Measurements from ENCODE around the gene TSC22D2. TPM values are rescaled to one million over a fixed set of nuclear protein-coding genes. Genes with fewer than 3 reads are reported as not detected.

TSC22D2 gene
- total RNA-seq, 1 donor = 13.4 TPM

DNA sequence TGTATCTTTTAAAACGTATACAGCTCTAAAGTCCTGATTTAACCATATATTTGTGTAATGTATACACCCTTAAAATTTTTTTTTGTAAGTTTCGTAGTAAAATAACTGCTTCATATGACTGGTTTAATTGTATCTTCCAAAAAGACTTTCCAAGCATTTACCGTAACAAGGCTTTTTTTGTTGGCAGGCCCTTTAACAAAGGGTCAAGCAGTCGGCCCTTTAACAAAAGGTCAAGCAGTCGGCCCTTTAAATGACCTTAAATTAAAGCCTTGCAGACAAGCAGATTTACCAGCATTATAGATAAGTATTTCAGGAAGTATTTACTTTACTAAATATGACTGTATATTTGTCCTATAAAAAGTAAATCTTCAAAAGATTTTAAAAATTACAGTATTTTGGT lies 28.1 kb downstream of the TSC22D2 start:
- no peak overlapping the region for H2AFZ ChIP-seq (ENCODE audit: low read length)
- no peak for DNase-seq (ENCODE audit: insufficient read length, low spot score, missing footprints)
- H3K4me2 ChIP-seq (ENCODE audit: insufficient read depth, low read length) = no peak overlapping the region
- TF ChIP-seq, protein P1, sequence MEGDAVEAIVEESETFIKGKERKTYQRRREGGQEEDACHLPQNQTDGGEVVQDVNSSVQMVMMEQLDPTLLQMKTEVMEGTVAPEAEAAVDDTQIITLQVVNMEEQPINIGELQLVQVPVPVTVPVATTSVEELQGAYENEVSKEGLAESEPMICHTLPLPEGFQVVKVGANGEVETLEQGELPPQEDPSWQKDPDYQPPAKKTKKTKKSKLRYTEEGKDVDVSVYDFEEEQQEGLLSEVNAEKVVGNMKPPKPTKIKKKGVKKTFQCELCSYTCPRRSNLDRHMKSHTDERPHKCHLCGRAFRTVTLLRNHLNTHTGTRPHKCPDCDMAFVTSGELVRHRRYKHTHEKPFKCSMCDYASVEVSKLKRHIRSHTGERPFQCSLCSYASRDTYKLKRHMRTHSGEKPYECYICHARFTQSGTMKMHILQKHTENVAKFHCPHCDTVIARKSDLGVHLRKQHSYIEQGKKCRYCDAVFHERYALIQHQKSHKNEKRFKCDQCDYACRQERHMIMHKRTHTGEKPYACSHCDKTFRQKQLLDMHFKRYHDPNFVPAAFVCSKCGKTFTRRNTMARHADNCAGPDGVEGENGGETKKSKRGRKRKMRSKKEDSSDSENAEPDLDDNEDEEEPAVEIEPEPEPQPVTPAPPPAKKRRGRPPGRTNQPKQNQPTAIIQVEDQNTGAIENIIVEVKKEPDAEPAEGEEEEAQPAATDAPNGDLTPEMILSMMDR (IDR thresholded peaks at IDR 0.05; ENCODE audit: extremely low read depth, low read depth, low read length) = no peak
- no peak overlapping the region for H3K4me3 ChIP-seq (ENCODE audit: insufficient read depth, low read length)
- no peaks in the 10 kb centered on the region for H3K9me3 ChIP-seq (ENCODE audit: low read depth, low read length)
- H4K20me1 ChIP-seq (ENCODE audit: insufficient read depth, low read length) = peaks cover 37% of the 10 kb centered on the region
- no peak overlapping the region for H3K27ac ChIP-seq (ENCODE audit: low read depth, low read length)
- no peaks in the 10 kb centered on the region for H3K27me3 ChIP-seq (ENCODE audit: insufficient read depth, low read length)
- peaks cover 9% of the 10 kb centered on the region for H3K36me3 ChIP-seq (ENCODE audit: insufficient read depth, low read length)
- peaks cover 95% of the 10 kb centered on the region for H3K79me2 ChIP-seq (ENCODE audit: insufficient read depth, low read length)
- H3K4me1 ChIP-seq (ENCODE audit: insufficient read depth, low read length) = peaks cover 9% of the 10 kb centered on the region

DNA sequence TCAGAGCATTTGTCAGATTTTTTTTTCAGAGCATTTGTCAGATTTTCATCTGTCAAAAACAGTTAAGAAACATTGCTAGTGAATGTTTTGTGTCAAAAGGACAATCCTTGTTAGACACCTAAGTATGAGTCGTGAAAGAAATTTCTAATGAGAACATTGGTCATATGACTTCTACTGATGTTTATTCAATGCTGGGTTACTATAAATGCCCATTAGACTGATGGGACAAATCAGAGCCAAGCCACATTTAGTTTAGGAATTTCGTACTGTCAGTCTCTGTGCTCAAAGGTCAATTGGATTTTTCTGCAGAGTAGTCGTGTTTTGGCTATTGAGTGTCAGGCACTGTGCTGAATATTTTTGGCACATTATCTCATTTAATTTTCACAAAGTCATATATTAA lies 31.6 kb downstream of the TSC22D2 start:
- peak overlapping the region; percentile 13 for H3K27ac ChIP-seq (ENCODE audit: low read depth, low read length)
- no peaks in the 10 kb centered on the region for H3K27me3 ChIP-seq (ENCODE audit: insufficient read depth, low read length)
- TF ChIP-seq, protein P1 (IDR thresholded peaks at IDR 0.05; ENCODE audit: extremely low read depth, low read depth, low read length) = no peak
- H3K79me2 ChIP-seq (ENCODE audit: insufficient read depth, low read length) = peaks cover 95% of the 10 kb centered on the region
- H4K20me1 ChIP-seq (ENCODE audit: insufficient read depth, low read length) = peaks cover 48% of the 10 kb centered on the region
- H3K4me2 ChIP-seq (ENCODE audit: insufficient read depth, low read length) = no peak overlapping the region
- no peaks in the 10 kb centered on the region for H3K9me3 ChIP-seq (ENCODE audit: low read depth, low read length)
- no peak overlapping the region for H2AFZ ChIP-seq (ENCODE audit: low read length)
- no peak for DNase-seq (ENCODE audit: insufficient read length, low spot score, missing footprints)
- H3K4me1 ChIP-seq (ENCODE audit: insufficient read depth, low read length) = peaks cover 28% of the 10 kb centered on the region
- H3K4me3 ChIP-seq (ENCODE audit: insufficient read depth, low read length) = no peak overlapping the region
- H3K36me3 ChIP-seq (ENCODE audit: insufficient read depth, low read length) = peaks cover 10% of the 10 kb centered on the region

DNA sequence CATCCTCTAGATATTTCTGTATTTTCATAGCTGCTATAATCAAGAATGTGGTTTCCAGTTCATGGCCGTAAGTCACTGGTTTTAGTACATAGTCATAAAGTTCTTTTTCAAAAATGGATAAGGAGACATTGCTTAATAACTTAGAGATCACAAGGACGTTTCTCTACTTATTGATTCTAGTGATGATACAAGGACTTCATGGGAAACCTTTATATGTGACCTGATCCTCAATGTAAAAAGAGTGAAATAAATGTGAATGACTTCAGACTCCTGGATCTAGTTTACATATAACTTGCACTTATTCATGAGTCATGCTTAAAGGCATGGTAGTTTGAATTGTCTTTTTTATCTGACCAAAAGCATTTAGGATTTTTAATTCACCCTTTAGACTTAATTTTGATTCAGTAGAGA lies 35.2 kb downstream of the TSC22D2 start:
- no peaks in the 10 kb centered on the region for H3K9me3 ChIP-seq (ENCODE audit: low read depth, low read length)
- H3K27ac ChIP-seq (ENCODE audit: low read depth, low read length) = peak overlapping the region; percentile 46
- no peak overlapping the region for H2AFZ ChIP-seq (ENCODE audit: low read length)
- TF ChIP-seq, protein P1 (IDR thresholded peaks at IDR 0.05; ENCODE audit: extremely low read depth, low read depth, low read length) = no peak
- H3K4me2 ChIP-seq (ENCODE audit: insufficient read depth, low read length) = peak overlapping the region; percentile 6
- no peak for DNase-seq (ENCODE audit: insufficient read length, low spot score, missing footprints)
- H3K79me2 ChIP-seq (ENCODE audit: insufficient read depth, low read length) = peaks cover 94% of the 10 kb centered on the region
- peak overlapping the region; percentile 1 for H3K4me3 ChIP-seq (ENCODE audit: insufficient read depth, low read length)
- peaks cover 44% of the 10 kb centered on the region for H3K4me1 ChIP-seq (ENCODE audit: insufficient read depth, low read length)
- H4K20me1 ChIP-seq (ENCODE audit: insufficient read depth, low read length) = peaks cover 46% of the 10 kb centered on the region
- H3K27me3 ChIP-seq (ENCODE audit: insufficient read depth, low read length) = no peaks in the 10 kb centered on the region
- H3K36me3 ChIP-seq (ENCODE audit: insufficient read depth, low read length) = peaks cover 7% of the 10 kb centered on the region

DNA sequence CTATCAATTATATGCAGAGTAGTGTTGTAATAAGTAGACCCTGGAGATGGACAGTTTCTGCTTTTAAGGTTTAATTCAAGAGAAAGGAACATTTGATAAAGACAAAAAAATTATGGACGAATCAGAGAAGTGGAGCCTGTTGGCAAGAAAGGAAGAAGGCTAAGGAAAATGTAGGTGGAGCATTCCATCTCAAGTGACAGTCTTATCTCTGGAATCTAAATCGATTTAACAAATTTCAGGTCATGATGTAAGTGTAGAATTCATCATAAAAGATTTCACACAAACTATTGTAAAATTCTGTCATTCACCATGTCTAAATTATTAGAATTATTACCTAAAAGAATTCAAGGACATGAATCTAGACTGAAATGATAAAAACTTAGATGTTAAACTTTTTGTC lies 36.3 kb downstream of the TSC22D2 start:
- TF ChIP-seq, protein P1 (IDR thresholded peaks at IDR 0.05; ENCODE audit: extremely low read depth, low read depth, low read length) = no peak
- Histone ChIP-seq H3K4me1 (ENCODE audit: insufficient read depth, low read length) (peaks cover 49% of the 10 kb centered on the region), H3K4me2 (ENCODE audit: insufficient read depth, low read length) (no peak overlapping the region), H3K79me2 (ENCODE audit: insufficient read depth, low read length) (peaks cover 88% of the 10 kb centered on the region), H3K9me3 (ENCODE audit: low read depth, low read length) (no peaks in the 10 kb centered on the region), H2AFZ (ENCODE audit: low read length) (no peak overlapping the region), H3K36me3 (ENCODE audit: insufficient read depth, low read length) (peaks cover 6% of the 10 kb centered on the region), H3K27ac (ENCODE audit: low read depth, low read length) (peak overlapping the region; percentile 46), H3K27me3 (ENCODE audit: insufficient read depth, low read length) (no peaks in the 10 kb centered on the region), H3K4me3 (ENCODE audit: insufficient read depth, low read length) (no peak overlapping the region), H4K20me1 (ENCODE audit: insufficient read depth, low read length) (peaks cover 45% of the 10 kb centered on the region)
- DNase-seq (ENCODE audit: insufficient read length, low spot score, missing footprints) = no peak

All from osteoblast (primary cell).